Stimulated activated CD4-positive, alpha-beta T cell treated with anti-CD3 and anti-CD28 coated beads, Interleukin-1b, Interleukin-23, amount 100 ng/mL, for 24 hours (primary cell): ENCODE results near the gene BUB1B.

Source experiments
- DNase-seq, 4 experiments: peaks; one replicate each; pipeline ENCODE4 v3.0.0-alpha.2; 2020; ENCODE audit warnings: low read depth in 4 of 4, low spot score in 1 of 4

Gene BUB1B

DNA sequence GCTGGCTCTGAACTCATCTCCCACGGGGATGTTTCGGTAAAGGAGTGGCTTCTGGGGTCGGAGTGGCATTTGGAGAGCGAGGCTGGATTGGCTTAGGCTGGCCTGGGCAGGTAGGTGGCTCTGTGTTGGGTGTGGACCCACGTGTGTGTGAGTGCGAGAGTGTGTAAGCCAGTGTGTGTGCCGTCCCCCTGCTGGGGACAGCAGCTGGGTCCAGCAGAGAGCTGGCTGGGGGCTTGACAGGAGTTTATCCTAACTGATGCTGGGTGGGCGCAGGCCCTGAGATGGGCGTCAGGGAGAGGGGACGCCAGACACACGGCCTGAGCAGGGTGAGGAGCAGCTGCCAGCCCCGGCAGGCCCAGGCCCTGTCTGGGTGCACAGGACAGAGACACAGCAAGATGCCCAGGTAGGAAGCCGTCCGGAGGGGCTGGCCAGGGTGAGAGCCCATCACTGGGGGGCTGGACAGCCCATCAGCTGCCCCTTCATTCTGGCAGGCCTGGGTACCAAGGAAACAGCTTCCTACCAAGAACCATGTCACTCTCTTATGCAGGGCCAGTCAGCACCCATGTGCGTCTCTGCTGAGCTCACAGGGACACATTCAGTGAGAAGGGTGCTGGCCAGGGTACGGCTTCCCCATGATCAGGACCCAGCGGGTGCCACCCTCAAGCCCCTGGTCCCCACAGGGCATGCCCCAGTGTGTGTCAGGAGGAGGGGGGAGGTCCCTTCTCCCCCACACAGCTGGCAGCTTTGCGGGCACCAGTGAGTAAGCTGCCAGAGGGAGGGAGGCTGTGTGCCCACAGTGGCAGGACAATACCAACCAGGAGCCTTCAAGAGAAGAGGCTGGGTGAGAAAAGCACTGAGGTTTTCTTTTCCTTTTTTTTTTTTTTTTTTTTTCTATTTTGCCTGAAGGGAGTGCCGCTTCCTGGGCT, 79.1 kb downstream of the BUB1B start:
- no peak for DNase-seq

DNA sequence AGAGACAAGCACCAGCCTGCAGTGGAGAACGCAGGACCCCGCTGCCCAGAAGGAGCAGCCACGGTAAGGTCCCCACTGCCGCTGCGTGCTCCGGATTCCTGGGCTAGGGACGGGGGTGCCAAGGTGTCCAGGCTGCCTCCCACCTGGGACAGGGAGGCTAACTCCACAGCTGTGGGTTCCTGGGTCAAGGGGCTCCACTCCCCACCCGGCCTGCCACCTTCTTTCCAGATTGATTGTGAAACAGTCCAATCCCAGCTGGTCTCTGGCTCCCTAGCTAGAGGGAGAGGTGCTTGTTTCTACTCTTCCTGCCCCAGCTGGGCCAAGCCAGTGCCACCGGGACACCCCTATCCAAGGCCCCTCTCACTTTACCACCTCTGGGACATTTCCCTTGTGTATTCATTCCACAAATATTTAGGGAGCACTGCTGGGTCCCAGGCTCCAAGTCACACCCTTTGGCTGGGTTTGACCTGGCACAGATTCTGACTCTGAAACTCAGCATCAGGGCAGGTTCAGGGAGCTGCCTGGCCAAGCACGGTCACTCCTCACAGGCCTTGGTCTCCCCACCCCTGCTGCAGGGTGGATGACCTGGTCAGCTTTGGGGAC, 79.9 kb downstream of the BUB1B start:
- DNase-seq, result no peak

DNA sequence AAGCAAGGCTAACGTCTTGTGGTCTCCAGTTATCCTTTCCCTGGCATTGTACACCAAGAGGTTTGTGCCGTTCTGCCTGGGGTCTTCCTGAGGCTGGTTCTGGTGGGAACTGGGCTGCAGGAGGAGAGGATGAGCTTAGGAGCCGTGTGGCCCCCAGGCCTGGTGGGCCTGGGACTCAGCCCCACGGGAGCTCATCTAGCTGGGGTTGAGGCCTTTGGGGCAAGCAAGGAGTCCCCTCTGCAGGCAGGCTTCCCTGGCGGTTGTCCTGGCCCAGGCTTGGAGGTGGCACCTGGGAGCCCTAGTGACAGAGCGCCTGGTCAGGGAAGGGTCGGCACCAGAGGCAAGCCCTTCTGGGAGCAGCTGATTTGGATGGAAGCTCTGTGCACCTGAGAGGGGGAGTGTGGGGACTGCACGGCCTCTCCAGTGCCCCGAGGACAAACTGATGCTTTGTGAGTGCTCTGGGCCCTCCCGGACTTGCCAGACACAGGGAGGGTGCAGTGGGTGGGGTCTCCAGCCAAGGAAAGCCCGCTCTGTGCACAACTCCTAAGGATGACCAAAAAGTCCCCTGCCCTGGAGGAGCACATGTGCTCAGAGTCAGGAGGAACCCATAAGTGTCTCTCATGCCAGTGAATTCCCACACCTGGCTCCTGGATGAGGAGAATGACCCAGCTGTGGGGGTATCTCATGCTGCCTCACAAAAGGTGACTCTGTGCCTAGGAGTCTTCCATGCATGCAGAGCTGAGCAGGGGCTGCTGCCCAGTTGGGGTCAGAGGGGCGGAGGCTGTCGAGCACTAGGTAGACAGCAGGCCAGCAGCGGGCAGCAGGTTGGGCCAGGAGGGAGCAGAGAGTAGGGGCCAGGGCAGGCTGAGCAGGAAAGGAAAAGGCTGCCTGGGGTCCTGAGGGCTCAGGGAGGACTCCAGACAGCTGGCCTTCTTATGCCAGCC, 80.7 kb downstream of the BUB1B start:
- no peak for DNase-seq

DNA sequence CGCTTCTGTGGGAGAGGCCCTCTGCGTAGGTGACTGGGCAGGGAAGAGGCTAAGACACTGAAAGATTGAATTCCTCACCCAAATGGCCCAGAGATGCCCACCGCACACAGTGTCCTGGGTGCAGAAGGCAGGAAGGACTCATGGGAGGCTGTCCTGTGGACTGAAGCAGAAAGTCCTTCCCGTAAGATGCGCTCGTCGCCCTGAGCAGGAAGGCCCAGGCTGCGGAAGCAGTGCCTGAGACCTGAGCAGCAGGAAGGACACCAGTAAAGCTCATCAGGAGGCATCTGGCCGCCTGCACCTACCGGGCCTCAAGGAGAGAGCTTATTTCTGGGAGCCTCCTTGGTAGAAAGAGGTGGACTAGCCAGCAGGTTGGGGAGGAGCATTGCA, 81.3 kb downstream of the BUB1B start:
- DNase-seq, result no peak

DNA sequence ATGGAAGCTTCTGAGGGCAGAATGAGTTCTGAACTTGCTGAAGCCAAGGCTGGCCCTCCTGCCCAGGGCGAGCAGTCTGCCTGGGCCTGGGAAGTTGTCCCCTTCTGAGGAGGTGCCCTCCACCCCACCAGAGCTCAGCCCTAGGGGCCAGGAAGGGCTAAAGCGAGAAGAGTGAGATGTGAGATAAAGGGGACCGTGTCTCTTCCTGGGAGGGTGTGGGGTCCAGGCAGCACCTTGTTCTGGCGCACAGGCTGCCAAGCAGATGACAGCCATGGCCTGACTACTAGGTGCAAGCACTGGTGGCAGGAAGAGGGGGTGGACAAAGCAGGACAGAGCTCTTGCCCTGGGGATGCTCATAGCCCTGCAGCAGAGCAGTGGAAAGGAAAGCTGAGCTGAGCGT, 81.7 kb downstream of the BUB1B start:
- no peak for DNase-seq

DNA sequence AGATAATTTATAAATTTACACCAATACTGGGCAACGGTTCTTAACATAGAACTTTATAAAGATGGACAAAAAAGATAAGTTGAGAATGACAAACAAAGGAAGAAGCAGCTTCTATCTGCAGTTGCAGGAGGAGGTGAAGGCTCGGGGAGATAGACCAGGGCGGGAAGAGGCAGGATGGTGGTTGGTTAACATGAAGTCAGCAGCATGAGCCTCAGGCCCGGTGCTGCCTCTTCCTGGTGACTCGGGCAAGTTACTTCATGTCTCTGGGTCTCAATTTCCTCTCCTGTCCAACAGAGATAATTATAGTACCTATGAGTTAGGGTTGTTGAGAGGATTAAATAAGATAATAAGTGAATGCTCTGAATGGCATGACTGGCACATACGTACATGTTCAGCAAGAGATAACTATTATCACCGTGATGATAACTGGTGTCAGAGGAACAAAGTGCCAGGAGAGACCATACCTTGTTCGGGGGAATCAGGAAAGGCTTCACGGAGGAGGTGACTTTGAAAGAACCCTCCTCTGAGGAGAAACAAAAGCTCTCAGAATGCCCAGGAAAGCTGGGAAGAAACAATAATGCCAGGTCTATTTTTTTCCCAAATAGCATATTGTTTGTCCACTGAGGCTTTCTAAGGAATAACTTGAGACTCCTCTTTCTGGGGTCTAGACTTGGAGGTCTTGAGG, 82.4 kb downstream of the BUB1B start:
- DNase-seq, result no peak

DNA sequence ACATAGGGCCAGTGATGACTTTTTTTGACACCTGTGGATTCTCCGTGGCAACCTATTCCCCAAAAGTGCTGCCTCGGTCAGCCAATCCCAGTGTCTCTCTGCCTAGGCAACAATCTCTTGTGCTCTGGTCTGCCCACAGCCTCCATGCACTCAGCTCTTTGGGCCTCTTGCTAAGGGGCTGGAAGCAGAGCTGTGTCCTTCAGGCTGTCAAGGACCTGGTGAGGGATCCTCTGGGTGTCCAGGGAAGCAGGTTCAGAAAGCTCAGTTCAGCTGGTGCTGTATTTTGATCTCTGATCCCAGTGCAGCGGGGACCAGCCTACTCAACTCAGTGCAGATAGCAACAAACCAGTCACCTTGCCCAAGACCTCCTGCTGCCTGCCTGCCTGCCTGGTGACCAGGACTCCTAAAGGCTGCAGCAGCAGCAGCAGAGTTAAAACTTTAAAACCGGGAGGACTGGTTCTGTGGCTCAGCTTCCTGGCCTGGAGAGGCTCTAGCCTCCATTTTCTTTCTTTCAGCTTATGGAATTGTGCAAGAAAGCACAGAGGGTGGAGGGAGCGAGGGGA, 84.2 kb downstream of the BUB1B start:
- DNase-seq, result no peak

DNA sequence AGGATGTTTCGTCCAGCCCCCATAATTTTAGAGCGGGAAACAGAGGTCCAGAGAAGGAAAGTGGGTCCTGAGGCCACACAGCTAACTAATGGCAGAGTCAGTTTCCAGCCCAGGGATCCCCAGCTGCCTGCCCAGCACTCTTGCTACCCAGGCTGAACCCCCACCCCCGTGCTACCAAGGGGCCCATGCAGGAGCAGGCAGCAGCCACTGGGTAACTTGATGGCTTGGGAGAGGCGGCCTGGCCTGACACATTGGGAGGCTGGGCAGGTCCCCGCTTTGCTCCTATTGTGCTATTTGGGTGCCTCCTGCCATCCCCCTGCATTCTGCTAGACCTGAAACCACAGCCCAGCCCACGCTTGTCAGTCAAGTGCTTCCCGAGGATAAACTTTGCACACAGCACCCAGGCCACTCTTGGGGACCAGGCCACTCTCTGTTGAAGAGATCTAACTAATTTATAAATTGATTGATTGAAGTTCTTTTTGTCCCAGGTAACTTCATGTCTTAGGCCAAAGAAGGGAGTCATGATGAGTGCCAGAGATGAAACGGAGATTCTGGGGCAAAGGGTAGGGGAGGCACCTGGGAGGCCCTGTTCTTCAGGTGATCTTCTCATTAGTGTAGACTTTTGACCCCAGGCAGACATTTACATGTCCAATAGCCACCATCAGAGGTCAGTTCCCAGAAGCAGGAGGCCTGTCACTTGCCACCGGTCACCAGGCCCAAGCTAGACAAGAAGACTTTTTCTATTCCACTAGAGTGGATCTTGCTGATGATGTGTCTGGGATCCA, 85.0 kb downstream of the BUB1B start:
- no peak for DNase-seq

DNA sequence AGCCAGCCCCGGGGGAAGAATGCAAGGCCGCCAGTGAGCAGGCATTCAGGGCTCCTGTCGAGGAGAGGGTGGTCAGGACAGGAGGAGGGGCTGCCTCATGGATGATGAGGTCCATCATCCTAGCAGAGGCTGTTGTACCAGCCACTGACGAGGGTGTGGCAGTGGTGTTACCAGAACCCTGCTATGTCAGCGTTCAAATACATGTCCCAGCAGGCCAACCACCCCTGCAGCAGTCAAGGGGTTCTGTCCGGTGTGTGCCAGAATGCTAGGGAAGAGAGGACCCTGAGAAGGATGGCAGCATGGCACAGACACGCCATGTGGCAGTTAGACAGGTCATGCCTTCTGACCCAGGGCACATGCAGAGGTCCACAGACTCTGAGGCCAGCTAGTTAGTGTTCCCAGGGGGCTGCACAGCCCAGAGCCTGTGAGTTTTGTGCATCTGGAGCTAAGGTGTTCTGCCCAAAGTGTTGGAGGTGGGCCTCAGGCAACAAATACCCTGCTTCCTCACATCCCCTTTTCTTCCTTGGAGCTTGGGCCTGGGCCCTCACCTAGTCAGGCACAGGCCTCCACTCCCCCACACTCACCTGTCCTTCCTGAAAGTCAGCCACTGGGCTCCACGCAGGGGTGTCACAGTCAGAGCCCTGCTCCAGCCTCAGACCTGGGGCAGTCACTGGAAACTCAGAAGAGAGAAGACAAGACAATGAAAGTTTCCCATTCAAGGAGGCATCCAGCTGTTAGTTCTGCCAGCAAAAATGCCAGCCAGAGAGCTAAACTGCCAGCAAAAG, 85.8 kb downstream of the BUB1B start:
- DNase-seq, result no peak

DNA sequence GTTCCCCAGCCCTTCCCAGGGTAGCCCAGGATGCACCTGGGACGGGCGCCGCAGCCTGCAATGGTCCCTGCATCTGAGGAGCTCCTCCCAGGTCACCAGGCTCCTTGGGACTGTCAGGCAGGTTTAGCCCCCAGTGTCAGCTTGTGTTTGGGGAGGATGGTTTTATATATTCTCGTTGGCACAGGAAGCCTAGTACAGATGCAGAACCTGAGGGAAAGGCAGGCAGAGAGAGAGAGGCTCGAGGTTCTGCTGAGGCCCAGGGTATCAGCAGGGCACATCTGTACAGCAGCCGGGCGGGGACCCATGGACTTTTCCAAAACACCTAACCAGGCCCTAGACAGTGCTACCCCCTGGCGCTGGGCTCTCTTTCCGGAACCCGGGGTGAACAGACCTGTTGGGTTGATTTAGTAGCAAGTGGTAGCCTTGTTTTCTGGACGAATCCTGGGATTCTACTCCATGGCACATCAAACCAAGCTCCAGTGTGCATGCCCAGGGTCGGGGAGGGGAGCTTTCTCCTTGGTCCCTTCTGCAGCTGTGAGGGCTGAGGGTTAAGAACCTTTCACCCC, 86.6 kb downstream of the BUB1B start:
- DNase-seq, result no peak

DNA sequence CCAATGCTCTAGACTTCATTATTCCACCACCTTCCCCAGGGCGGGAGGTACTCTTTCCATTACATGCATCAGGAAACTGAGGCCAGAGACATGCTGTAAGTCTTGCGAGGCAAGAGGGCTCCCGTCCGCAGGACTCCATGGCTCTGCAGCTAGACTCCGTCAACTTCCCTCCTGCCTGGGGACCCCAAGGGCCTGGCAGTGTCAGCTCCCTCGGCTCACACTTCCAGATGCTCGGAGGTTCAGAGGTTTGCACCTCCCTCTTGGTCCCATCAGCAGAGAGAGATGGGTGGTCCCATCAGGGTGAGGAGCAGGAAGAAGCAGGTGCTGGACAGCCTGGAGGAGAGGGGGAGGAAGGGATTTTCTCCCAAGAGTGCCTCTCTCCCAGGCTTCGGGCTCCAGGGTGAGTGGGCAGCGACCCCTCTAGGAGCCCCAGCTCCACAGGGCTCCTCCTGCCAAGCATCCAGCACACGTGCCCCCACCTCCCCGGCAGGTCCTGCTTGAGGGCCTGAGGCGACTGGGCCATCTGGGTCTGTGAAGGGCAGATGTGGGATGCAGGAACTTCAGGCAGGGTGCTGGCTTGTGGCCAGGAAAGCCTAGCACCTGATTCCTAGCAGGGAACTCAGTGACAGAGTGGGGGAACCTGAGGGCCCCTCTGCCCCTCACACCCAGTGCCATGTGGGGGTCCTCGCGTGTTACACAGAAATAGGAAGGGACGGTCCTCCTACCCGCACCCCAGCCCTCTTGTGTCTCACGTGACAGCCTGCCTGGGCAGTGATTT, 87.3 kb downstream of the BUB1B start:
- DNase-seq, result no peak

DNA sequence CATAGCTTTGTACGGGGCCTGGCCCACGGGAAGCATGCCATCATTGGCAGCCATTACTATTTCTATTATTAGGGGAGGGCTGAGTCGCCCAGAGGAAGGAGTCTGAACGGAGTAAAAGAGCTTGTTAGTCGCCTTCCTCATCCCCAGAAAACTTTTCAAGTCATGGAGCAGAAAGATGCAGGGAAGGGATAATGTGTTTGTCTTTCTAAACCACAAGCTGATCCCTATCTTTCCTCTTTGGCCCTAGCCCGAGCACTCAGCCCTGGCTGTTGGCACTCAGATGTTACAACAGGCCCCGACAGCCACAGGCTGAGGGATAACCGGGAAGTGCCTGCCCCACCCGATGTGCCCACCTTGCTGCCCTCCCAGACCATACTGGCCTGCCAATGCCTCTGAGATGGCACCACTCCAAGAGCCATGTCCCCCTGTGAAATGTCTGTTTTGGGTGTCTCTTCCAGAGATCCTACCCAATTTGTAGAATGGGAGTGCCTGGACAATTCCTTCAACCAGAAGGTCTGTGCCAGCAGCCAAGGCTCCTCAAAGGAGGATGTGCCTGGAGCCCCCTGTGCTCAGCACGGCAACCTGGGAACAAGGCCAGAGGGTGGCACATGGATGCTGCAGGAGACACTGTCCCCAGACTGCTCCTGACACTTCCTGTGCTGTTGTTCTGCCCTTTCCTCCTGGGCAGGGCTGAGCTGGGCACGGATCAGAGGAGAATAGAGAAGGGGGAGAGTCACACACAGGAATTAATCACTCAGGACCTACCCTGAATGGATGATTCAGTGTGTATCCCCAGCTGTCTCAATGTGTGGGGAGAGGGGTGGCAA, 88.8 kb downstream of the BUB1B start:
- DNase-seq, result no peak

DNA sequence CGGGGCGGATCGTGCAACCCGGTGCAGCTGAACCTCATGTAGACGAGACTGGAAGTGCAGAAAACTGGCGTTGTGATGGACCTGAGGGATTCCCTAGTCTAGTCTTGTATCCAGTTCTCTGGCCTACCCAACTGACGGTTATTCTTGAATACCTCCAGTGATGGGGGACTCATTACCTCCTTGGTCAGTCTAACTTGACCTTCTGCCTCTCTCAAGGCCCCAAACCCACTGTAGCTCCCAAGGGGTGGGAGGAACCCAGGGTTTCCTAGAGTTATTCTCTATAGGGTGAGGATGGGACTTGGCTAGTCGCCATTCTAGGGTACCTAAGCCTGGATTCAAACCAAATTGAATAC, 89.4 kb downstream of the BUB1B start:
- no peak for DNase-seq

DNA sequence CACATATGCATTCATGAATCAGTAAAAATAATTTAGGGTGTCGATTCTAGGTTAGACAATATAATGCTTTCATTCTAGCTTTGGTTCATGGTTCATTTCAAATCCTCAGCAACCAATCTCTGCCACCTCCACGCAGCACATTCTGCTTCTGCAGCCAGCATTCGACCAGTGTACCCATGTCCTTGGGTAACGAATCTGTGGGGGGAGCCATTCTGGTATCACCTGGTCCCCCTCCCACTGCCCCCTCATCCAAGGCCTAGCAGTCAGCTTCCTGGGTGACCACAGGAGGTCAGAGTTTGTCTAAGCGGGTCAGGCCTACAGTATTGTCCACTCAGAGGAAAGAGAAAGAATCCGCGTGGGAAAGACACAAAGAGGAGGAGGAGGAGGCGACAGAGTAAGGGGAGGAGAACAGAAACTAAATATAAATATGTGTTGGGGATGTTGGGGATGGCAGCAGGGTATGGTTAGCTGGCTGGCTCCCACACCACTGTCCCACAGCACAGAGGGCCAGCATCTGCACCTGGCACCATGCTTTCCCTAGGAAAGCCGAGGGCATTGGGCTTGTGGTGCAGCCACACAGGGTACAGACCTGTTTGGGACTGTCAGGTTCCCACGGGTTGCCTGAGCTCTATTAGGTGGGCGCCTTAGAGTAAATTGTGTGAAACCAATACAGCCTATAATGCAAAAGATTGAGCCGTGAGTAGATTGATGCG, 90.1 kb downstream of the BUB1B start:
- DNase-seq, result no peak

DNA sequence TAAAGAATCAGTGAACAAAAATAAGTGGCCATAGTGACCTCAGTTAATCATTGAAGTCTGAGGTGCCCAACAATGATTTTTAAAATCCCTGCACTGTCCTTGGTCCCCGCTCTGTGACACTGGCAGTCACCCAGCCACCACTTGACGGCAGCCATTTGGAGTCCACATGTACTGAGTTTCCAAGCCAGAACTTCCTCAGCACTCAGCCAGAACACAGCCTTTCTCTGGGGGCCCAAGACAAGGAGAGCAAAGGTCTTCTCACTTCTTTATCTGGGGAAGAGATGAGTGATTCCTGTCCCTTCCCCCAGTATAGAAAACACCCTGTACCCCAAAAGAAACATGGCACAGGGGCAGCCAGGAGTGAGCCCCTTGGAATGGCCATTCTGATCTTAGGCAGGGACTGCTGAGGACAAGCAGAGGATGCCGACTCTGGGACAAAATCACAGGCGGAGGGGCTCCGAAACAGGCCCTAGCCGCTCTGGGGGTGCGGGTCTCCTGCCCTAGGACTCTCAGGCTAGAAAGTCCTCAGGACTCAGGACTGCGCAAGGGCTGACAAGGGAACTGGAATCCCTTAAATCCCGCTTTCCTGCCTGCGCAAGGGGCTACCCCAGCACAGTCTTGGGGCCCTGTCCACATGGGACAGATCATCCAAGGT, 90.7 kb downstream of the BUB1B start:
- DNase-seq, result no peak

DNA sequence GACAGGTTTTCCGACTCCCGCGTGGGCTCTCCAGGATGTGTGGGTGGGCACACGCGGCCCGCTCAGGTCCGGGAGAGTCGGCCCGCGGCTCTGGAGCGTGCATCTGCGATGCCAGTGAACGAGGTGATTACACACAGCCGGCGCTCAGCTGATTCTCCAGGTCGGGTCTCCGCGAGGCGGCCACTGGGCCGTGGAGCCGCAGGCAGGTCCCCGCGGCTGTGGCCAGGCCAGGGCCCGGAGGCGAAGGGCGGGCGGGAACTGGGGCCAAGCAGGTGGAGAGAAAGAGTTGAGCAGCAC, 91.2 kb downstream of the BUB1B start:
- DNase-seq, result no peak
